HepG2 (cell line): ENCODE data around the gene SERTAD4. TPM values are rescaled to one million over a fixed set of nuclear protein-coding genes. Genes with fewer than 3 reads are reported as not detected.

Experiments
- ATAC-seq: fragments of 200-7000 bp; cut with Tn5 transposase; 3 replicates; pipeline ENCODE4 v1.9.1; 2020; ENCODE audit warnings: mild to moderate bottlenecking, moderate library complexity
- BruUV-seq: library from RNA; stranded (reverse); fragments of 400-500 nt; replicated peaks from 2 replicates; lab custom pipeline; 2021; lab: Mats Ljungman, UMichigan
- CTCF ChIA-PET: fragments of 300-600 bp; formaldehyde crosslinking; extraction: SDS; loops from one replicate; lab custom pipeline; 2021; ENCODE audit warnings: low total read pairs, inconsistent platforms, low intra/inter-chr PET ratio; lab: Yijun Ruan, JAX
- POLR2A ChIA-PET: fragments of 350-600 bp; sonication (Branson Sonifier 250); formaldehyde crosslinking; loops from one replicate; lab custom pipeline; 2020; ENCODE audit warnings: antibody characterized with exemption, inconsistent platforms; lab: Yijun Ruan, JAX
- DNase-seq: peaks from one replicate; pipeline ENCODE4 v3.0.0-alpha.2; 2015; ENCODE audit warnings: low spot score
- FAIRE-seq: peaks from 3 replicates; lab custom pipeline; 2011; peaks lifted over from hg19 to GRCh38; lab: Jason Lieb, UNC
- H2AFZ ChIP-seq: one replicate; pipeline ENCODE4 v1.6.1; 2011; ENCODE audit warnings: low read length, inconsistent platforms
- H3K27ac ChIP-seq: fragments of 300-600 bp; 3 replicates; pipeline ENCODE4 v1.8.0; 2011; ENCODE audit warnings: mixed run types, mild to moderate bottlenecking, mixed read lengths, low read length, inconsistent platforms; ENCODE audit not compliant: insufficient read depth; ENCODE audit errors: extremely low read length
- H3K27me3 ChIP-seq, 2 experiments: fragments of 200-600 bp in 1 of 2; 2 replicates in 1 of 2; 3 replicates in 1 of 2; pipeline versions ENCODE4 v1.6.0 to v1.8.0; 2011; ENCODE audit warnings: low read length in 2 of 2, mild to moderate bottlenecking in 2 of 2, moderate library complexity in 2 of 2, inconsistent platforms in 1 of 2; ENCODE audit not compliant: insufficient read depth in 2 of 2, control insufficient read depth in 1 of 2
- H3K36me3 ChIP-seq, 2 experiments: fragments of 200-600 bp in 1 of 2; replicated peaks in 1 of 2; 2 replicates in 1 of 2; 3 replicates in 1 of 2; pipeline versions ENCODE4 v1.5.1 to v1.8.0; 2011; ENCODE audit warnings: low read length in 2 of 2, inconsistent platforms in 1 of 2; ENCODE audit not compliant: insufficient read depth in 2 of 2, control insufficient read depth in 1 of 2
- H3K4me1 ChIP-seq: 2 replicates; pipeline ENCODE4 v1.5.1; 2012; ENCODE audit warnings: low read length, inconsistent platforms; ENCODE audit not compliant: insufficient read depth
- H3K4me2 ChIP-seq: 2 replicates; pipeline ENCODE4 v1.6.0; 2011; ENCODE audit warnings: low read depth, low read length, inconsistent platforms
- H3K4me3 ChIP-seq, 3 experiments: fragments of 200-600 bp in 1 of 3; sonication (generic), shearing (Covaris generic) in 1 of 3; replicated peaks in 1 of 3; 2 replicates each; pipeline ENCODE4 v1.5.1; 2011 to 2016; ENCODE audit warnings: low read length in 3 of 3, inconsistent platforms in 2 of 3, low read depth in 2 of 3, mild to moderate bottlenecking in 2 of 3, control low read depth in 1 of 3, mixed read lengths in 1 of 3; ENCODE audit not compliant: insufficient read depth in 1 of 3
- H3K79me2 ChIP-seq: one replicate; pipeline ENCODE4 v1.6.1; 2011; ENCODE audit warnings: low read length, inconsistent platforms; ENCODE audit not compliant: insufficient read depth
- H3K9ac ChIP-seq: 2 replicates; pipeline ENCODE4 v1.6.0; 2011; ENCODE audit warnings: mild to moderate bottlenecking, low read depth, low read length, inconsistent platforms; ENCODE audit not compliant: insufficient read depth
- H3K9me3 ChIP-seq: 2 replicates; pipeline ENCODE4 v1.5.1; 2012; ENCODE audit warnings: mild to moderate bottlenecking, low read length
- H4K20me1 ChIP-seq: 2 replicates; pipeline ENCODE4 v1.6.0; 2011; ENCODE audit warnings: inconsistent platforms, mild to moderate bottlenecking, low read length, moderate library complexity; ENCODE audit not compliant: insufficient read depth
- ATF7 ChIP-seq, 2 experiments: fragments of 450-650 bp in 1 of 2; sonication (generic) in 1 of 2; formaldehyde crosslinking in 1 of 2; IDR thresholded peaks; 2 replicates each; pipeline versions ENCODE4 v1.4.0 to v1.6.1; 2016 to 2020; ENCODE audit warnings: antibody characterized with exemption in 1 of 2, mild to moderate bottlenecking in 1 of 2, missing genetic modification reagents in 1 of 2
- CREB1 ChIP-seq, 2 experiments: fragments of 450-650 bp in 1 of 2; IDR thresholded peaks; 2 replicates each; pipeline ENCODE4 v1.6.1; 2016 to 2017; ENCODE audit warnings: control low read depth in 1 of 2, mild to moderate bottlenecking in 1 of 2, missing compliant biosample characterization in 1 of 2, missing genetic modification characterization in 1 of 2
- FOXK2 ChIP-seq: fragments of 450-650 bp; IDR thresholded peaks from 2 replicates; pipeline ENCODE4 v1.6.1; 2016
- MIER2 ChIP-seq: IDR thresholded peaks from 2 replicates; pipeline ENCODE4 v1.6.1; 2016; ENCODE audit warnings: missing biosample characterization, missing genetic modification reagents
- MTF2 ChIP-seq: sonication (generic); formaldehyde crosslinking; IDR thresholded peaks from 2 replicates; pipeline ENCODE4 v1.5.0; 2020; ENCODE audit warnings: missing genetic modification reagents, borderline replicate concordance
- RNF2 ChIP-seq: fragments of 450-650 bp; conservative IDR thresholded peaks from 2 replicates; pipeline ENCODE4 v1.6.1; 2016; ENCODE audit warnings: low read depth
- ZBTB4 ChIP-seq: sonication (generic); formaldehyde crosslinking; IDR thresholded peaks from 2 replicates; pipeline ENCODE4 v1.4.0; 2020; ENCODE audit warnings: missing genetic modification reagents, mild to moderate bottlenecking, borderline replicate concordance
- ZBTB7B ChIP-seq: sonication (generic); formaldehyde crosslinking; IDR thresholded peaks from 2 replicates; pipeline ENCODE4 v1.4.0; 2020; ENCODE audit warnings: missing genetic modification reagents
- ZNF468 ChIP-seq: sonication (generic); formaldehyde crosslinking; IDR thresholded peaks from 2 replicates; pipeline ENCODE4 v1.8.0; 2022; ENCODE audit warnings: mild to moderate bottlenecking, moderate library complexity, missing genetic modification reagents
- ZNF556 ChIP-seq: sonication (generic); formaldehyde crosslinking; IDR thresholded peaks from 2 replicates; pipeline ENCODE4 v1.4.0; 2020; ENCODE audit warnings: mild to moderate bottlenecking, missing genetic modification reagents, borderline replicate concordance
- ZNF598 ChIP-seq: sonication (generic); formaldehyde crosslinking; IDR thresholded peaks from 2 replicates; pipeline ENCODE4 v1.5.1; 2020; ENCODE audit warnings: mild to moderate bottlenecking, missing genetic modification reagents, borderline replicate concordance
- ZNF616 ChIP-seq: sonication (generic); formaldehyde crosslinking; IDR thresholded peaks from 2 replicates; pipeline ENCODE4 v1.5.0; 2020; ENCODE audit warnings: low read depth, mild to moderate bottlenecking, missing genetic modification reagents
- ZNF768 ChIP-seq: sonication (generic); formaldehyde crosslinking; IDR thresholded peaks from 2 replicates; pipeline ENCODE4 v1.4.0; 2020; ENCODE audit warnings: missing genetic modification reagents
- WGBS: methylation state at CpG from one replicate; pipeline ENCODE4 v1.1.6; 2017; ENCODE audit warnings: low lambda C conversion rate; 5-methylcytosine and 5-hydroxymethylcytosine counted together
- in situ Hi-C: cut with HindIII; loops from 2 replicates; pipeline ENCODE4 v1.10.0; 2017; ENCODE audit warnings: low pct_unique_long_range_greater_than_20kb; ENCODE audit not compliant: extremely low pct_ligation_motif_present
- intact Hi-C: fragments of 100-400 bp; cut with micrococcal nuclease; formaldehyde crosslinking; loops from one replicate; pipeline ENCODE4 v1.10.0; 2022; ENCODE audit not compliant: unreplicated experiment
- polyA plus RNA-seq, 8 experiments: library from polyadenylated mRNA; depleted of rRNA in 3 of 8; stranded (reverse) in 7 of 8; unstranded in 1 of 8; fragments of >200 nt; fragmentation: Illumina TruSeq in 4 of 8; extraction: Trizol in 4 of 8; gene quantifications; 2 replicates each; pipeline versions ENCODE4 v1.2.1 to v1.2.3, GENCODE V29; 2011 to 2016; ENCODE audit warnings: low read depth in 4 of 8, missing spikeins in 1 of 8, mixed read lengths in 1 of 8; ENCODE audit not compliant: insufficient read depth in 1 of 8
- total RNA-seq, 5 experiments: library from RNA; depleted of rRNA; stranded (reverse); fragments of >200 nt; fragmentation: Illumina TruSeq; extraction: Trizol; gene quantifications; 2 replicates each; pipeline ENCODE4 v1.2.3, GENCODE V29; 2016; ENCODE audit warnings: low read depth in 1 of 5

The SERTAD4 gene
- total and polyA plus RNA-seq, 2 of the 13 experiments (the other 11 are each of a cell fraction or from before 2014, with no cell fraction given), result not detected

DNA sequence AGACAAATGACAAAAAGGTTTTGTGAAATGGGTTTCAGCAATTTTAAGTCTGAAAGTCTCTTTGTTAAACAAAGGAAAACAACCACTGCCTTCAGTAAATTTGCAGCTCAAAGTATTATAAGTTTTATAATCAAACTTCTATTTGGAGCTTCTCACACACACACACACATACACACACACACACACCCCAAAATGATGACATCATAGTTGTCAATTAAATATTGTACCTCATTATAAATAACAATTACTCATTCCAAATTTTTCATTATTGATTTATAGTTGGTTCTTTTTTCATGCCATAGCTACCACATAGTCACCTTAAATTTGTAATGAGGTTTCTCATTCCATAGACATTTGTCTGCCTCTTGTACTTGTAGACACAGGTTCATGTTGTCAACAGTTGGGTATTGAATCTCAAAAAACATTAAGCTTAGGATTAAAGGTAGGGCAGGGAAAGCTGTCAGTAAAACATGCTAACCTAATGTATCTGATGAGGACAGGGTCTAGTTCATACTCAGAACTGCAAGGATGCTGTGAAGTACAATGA is 2.4 kb upstream of the SERTAD4 start:
- ChIA-PET POLR2A (no interaction called here), CTCF (no interaction called here)
- Histone ChIP-seq H3K79me2 (no peaks in the 10 kb centered on the region), H3K4me2 (no peak overlapping the region), H3K4me3 (no peak overlapping the region), H3K4me1 (peaks cover 7% of the 10 kb centered on the region; the same call in 1 of the 2 replicates), H3K36me3 (no peaks in the 10 kb centered on the region), H3K9ac (no peak overlapping the region), H3K27ac (no peak overlapping the region), H2AFZ (no peak overlapping the region), H3K27me3 (peaks cover 4 to 49% of the 10 kb centered on the region in 2 experiments), H3K9me3 (no peaks in the 10 kb centered on the region), H4K20me1 (no peaks in the 10 kb centered on the region)
- BruUV-seq, result no TSS peak
- no peak for ATAC-seq
- DNase-seq, result no peak
- TF ChIP-seq CREB1 (IDR thresholded peaks at IDR 0.05) (peak; percentile 59; the same call in 1 of the 2 replicates), CREB1 (CRISPR knock-in tag; IDR thresholded peaks at IDR 0.05) (no peak), ZNF468 (CRISPR knock-in tag) (no peak), RNF2 (no peak), ATF7 (IDR thresholded peaks at IDR 0.05) (peak; percentile 96), ATF7 (CRISPR knock-in tag; IDR thresholded peaks at IDR 0.05) (no peak), FOXK2 (no peak), ZBTB7B (CRISPR knock-in tag) (no peak)
- intact Hi-C loops (loop anchor here (10.0 kb wide), 1 partner anchor 85 kb away; no protein-coding TSS in a partner anchor), in situ Hi-C loops (no loop called here)
- FAIRE-seq, result no peak

GRCh38 chr1:210231846-210232510 is 618 bp upstream of the SERTAD4 start:
- no TSS peak for BruUV-seq
- in situ Hi-C loops, result no loop called here
- intact Hi-C loops, result loop anchor here (10.0 kb wide), 1 partner anchor 83 kb away; no protein-coding TSS in a partner anchor
- TF ChIP-seq ZNF768 (CRISPR knock-in tag) (no peak), ZNF598 (CRISPR knock-in tag) (no peak), ZNF556 (CRISPR knock-in tag) (no peak), MTF2 (no peak), ZBTB4 (CRISPR knock-in tag) (no peak), MIER2 (no peak), ZNF616 (CRISPR knock-in tag) (no peak)

More at GRCh38 chr1:210231846-210232510, 618 bp upstream of the SERTAD4 start:
- ChIA-PET POLR2A (no interaction called here), CTCF (no interaction called here)
- no peak overlapping the region for H3K4me3 ChIP-seq
- WGBS, result 27% methylated on average over 20 of the region's 20 CpGs
- no peaks in the 10 kb centered on the region for H4K20me1 ChIP-seq
- no peak overlapping the region for H3K4me2 ChIP-seq
- ATAC-seq (no peak), FAIRE-seq (no peak), DNase-seq (no peak)
- no peaks in the 10 kb centered on the region for H3K79me2 ChIP-seq
- peaks cover 7% of the 10 kb centered on the region; the same call in 1 of the 2 replicates for H3K4me1 ChIP-seq
- H3K9me3 ChIP-seq, result no peaks in the 10 kb centered on the region
- peaks cover 4 to 66% of the 10 kb centered on the region in 2 experiments for H3K27me3 ChIP-seq
- H3K9ac ChIP-seq, result no peak overlapping the region
- no peak overlapping the region for H2AFZ ChIP-seq
- H3K27ac ChIP-seq, result no peak overlapping the region
- no peaks in the 10 kb centered on the region for H3K36me3 ChIP-seq
